AG09319 (cell line): ENCODE results near the gene CABLES1.
"Not testable (repeated sequence)": the region's sequence is repeated elsewhere in the genome, so short reads cannot be mapped to it uniquely, and the experiment has no call there.

ENCODE experiments used
- DNase-seq: peaks from one replicate; pipeline ENCODE4 v3.0.0-alpha.2; 2010; ENCODE audit warnings: low read depth; ENCODE audit errors: extremely low read depth
- TF ChIP-seq, protein P1 (sequence below): IDR thresholded peaks from 2 replicates; pipeline ENCODE4 v1.5.1; 2011; ENCODE audit warnings: low read depth, mild to moderate bottlenecking, inconsistent platforms, low read length, moderate library complexity

CABLES1 gene, protein sequence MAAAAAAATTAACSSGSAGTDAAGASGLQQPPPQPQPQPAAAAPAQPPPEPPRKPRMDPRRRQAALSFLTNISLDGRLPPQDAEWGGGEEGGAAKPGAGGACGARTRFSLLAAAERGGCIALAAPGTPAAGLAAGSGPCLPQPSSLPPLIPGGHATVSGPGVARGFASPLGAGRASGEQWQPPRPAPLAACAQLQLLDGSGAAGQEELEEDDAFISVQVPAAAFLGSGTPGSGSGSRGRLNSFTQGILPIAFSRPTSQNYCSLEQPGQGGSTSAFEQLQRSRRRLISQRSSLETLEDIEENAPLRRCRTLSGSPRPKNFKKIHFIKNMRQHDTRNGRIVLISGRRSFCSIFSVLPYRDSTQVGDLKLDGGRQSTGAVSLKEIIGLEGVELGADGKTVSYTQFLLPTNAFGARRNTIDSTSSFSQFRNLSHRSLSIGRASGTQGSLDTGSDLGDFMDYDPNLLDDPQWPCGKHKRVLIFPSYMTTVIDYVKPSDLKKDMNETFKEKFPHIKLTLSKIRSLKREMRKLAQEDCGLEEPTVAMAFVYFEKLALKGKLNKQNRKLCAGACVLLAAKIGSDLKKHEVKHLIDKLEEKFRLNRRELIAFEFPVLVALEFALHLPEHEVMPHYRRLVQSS

DNA sequence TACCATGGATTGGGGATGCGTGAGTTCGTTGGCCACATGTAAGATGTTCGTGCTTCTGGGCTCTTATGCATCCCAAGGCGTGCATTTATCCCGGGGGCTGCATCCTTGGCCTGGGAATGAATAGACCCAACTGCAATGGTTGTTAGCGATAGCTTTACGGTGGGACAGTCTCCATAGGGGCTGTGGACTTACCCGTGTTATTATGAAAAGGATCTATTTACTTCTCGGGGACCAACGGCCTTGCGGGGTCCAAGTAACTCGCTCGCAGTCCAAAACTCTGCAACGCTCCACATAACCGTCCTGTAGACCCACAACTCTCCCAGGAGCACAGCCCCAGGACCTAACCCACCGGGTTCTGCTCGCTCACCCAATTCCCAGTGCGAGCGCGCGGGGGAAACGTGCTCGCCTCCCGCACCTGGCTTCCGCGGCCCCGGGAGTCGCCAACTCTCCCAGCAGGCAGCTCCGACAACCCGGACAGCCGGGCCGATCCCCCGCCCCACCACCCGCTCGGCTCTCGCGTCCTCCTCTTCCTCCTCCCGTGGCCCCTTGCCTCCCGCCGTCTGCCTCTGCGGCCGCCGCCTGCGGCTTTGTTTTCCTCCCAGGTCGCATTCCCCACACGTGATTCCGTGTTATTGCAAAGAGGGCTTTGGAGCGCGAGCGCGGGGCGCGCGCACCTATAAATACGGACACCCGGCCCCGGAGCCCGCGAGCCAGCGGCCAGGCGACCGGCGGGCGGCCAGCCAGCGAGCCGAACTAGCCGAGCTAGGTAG is at the start of gene CABLES1:
Gene CABLES1 (plus strand): TSS at position 706 of the 770 bp plus-strand sequence. CDS start 278 bp downstream, outside the sequence.
- DNase-seq = no peak
- TF ChIP-seq, protein P1, sequence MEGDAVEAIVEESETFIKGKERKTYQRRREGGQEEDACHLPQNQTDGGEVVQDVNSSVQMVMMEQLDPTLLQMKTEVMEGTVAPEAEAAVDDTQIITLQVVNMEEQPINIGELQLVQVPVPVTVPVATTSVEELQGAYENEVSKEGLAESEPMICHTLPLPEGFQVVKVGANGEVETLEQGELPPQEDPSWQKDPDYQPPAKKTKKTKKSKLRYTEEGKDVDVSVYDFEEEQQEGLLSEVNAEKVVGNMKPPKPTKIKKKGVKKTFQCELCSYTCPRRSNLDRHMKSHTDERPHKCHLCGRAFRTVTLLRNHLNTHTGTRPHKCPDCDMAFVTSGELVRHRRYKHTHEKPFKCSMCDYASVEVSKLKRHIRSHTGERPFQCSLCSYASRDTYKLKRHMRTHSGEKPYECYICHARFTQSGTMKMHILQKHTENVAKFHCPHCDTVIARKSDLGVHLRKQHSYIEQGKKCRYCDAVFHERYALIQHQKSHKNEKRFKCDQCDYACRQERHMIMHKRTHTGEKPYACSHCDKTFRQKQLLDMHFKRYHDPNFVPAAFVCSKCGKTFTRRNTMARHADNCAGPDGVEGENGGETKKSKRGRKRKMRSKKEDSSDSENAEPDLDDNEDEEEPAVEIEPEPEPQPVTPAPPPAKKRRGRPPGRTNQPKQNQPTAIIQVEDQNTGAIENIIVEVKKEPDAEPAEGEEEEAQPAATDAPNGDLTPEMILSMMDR = no peak

DNA sequence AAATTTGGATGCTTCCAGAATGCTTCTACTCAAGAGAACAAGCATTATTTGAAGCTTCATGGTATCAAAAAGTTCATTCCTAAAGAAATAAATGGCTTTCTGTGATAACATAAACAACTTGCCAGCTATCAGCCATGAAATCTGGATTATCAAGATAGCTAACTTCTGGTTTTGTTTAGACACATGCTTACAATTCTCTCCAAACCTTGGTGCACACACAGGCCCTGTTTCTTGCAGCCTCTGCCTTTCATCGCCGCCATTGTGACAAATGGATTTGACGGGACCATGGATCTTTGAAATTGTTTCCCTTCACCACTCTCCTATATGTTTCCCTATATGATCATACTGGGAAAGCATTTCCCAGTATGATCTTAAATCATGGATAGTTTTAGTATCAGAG is 47.9 kb upstream of the CABLES1 start:
- DNase-seq = no peak
- TF ChIP-seq, protein P1 = no peak

DNA sequence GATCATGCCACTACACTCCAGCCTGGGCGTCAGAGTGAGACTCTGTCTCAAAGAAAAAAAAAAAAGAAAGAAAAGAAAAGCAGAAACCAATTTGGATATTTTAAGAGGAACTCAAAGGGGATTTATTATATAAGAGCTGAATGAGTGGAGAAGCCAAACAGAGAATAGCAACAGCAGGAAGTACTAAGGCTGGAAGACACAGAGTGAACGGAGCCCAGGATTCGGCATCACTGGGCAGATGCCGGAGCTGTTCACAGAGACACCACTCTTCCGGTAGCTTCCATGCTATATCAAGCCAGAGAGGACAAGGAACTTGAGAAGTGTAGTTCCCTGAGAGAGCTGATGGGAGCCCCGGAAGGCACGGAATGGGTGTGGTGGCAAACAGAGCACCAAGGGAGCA is 47.0 kb upstream of the CABLES1 start:
- TF ChIP-seq, protein P1 = no peak
- no peak for DNase-seq

DNA sequence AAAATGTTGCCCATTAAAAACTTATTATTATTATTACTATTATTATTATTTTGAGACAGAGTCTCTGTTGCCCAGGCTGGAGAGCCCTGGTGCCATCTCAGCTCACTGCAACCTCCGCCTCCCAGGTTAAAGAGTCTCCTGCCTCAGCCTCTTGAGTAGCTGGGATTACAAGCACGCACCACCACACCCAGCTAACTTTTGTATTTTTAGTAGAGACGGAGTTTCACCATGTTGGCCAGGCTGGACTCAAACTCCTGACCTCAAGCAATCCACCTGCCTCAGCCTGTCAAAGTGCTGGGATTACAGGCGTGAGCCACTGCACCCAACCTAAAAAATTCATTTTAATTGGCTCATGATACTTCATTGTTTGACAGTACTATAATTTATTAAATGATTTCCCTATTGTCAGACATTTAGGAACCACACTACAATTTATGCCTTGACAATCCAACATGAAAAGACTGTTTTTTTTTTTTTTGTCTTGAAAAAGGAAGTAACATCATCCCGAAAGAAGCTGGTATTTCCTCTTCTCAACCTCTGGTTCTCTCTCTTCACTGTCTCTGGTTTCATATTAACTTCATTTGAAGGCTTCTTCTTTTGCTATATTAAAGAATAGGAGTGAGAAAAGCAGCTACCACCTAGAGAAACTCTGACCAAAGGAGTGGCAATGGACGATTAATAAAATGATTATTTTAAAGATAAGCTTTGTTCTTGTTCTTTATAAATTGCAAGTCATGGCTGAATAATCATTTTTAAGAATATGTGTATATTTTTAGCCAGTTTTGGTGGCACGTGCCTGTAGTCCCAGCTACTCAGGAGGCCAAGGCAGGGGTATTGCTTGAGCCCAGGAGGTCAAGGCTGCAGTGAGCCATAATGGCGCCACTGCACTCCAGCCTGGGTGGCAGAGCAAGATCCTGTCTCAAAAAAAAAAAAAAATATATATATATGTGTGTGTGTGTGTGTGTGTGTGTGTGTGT is 44.0 kb upstream of the CABLES1 start:
- not testable (repeated sequence) for DNase-seq

DNA sequence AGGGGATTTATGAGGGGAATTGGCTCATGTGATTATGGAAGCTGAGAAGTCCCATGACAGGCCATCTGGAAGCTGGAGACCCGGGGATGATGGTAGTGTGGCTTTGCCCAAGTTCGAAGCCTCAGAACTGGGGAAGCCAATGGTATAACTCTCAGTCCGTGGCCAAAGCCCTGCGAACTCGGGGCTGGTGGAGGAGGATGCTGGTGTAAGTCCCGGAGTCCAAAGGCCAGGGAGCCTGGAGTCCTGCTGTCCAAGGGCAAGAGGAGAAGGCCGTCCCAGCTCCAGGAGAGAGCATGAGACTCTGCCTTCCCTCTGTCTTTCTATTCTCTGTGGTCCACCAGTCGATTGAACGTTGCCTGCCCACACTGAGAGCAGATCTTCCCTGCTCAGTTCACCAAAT is 43.2 kb upstream of the CABLES1 start:
- TF ChIP-seq, protein P1 = no peak
- DNase-seq = no peak

DNA sequence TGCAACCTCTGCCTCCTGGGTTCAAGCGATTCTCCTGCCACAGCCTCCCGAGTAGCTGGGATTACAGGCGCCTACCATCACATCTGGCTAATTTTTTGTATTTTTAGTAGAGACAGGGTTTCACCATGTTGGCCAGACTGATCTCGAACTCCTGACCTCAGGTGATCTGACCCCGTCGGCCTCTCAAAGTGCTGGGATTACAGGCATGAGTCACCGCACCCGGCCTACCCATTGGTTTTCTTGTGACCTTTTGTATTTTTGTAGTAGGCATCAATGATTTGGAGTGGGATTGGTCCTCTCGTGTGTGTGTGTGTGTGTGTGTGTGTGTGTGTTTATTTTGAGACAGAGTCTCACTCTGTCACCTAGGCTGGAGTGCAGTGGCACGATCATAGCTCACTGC is 42.2 kb upstream of the CABLES1 start:
- DNase-seq = not testable (repeated sequence)

DNA sequence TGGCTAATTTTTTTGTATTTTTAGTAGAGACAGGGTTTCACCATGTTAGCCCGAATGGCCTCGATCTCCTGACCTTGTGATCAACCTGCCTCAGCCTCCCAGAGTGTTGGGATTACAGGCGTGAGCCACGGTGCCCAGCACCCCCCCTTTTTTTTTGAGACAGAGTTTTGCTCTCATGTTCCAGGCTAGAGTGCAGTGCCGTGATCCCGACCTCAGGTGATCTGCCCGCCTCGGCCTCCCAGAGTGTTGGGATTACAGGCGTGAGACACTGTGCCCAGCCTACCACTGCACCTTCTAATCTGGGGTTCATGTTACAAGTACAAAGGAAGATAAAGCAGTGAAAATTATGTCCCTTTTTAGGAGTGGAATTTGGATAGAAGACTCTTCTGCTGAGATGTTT is 41.5 kb upstream of the CABLES1 start:
- DNase-seq = no peak
- TF ChIP-seq, protein P1 = no peak
